Measurements from ENCODE around the gene FBXL15. TPM values are rescaled to one million over a fixed set of nuclear protein-coding genes. Genes with fewer than 3 reads are reported as not detected.

Gene FBXL15
- total RNA-seq, 2 experiments from 2014 or later = 14.1 to 15.7 TPM

- H3K36me3 Mint-ChIP-seq (ENCODE audit: low read depth) = peaks cover 17% of the 10 kb centered on the region
- POLR2A ChIA-PET = no interaction called here
- H3K4me3 Mint-ChIP-seq = no peak overlapping the region
- no peak for DNase-seq
- no peak overlapping the region for H3K27ac Mint-ChIP-seq
- TF ChIP-seq, protein P1, sequence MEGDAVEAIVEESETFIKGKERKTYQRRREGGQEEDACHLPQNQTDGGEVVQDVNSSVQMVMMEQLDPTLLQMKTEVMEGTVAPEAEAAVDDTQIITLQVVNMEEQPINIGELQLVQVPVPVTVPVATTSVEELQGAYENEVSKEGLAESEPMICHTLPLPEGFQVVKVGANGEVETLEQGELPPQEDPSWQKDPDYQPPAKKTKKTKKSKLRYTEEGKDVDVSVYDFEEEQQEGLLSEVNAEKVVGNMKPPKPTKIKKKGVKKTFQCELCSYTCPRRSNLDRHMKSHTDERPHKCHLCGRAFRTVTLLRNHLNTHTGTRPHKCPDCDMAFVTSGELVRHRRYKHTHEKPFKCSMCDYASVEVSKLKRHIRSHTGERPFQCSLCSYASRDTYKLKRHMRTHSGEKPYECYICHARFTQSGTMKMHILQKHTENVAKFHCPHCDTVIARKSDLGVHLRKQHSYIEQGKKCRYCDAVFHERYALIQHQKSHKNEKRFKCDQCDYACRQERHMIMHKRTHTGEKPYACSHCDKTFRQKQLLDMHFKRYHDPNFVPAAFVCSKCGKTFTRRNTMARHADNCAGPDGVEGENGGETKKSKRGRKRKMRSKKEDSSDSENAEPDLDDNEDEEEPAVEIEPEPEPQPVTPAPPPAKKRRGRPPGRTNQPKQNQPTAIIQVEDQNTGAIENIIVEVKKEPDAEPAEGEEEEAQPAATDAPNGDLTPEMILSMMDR (IDR thresholded peaks at IDR 0.05) = no peak
- intact Hi-C loops (cut with micrococcal nuclease) = no loop called here
- ATAC-seq = no peak
- CTCF ChIA-PET = no interaction called here
- H3K9me3 Mint-ChIP-seq = no peaks in the 10 kb centered on the region
- no peaks in the 10 kb centered on the region for H3K27me3 Mint-ChIP-seq
- peaks cover 22% of the 10 kb centered on the region for H3K4me1 Mint-ChIP-seq (ENCODE audit: low read depth)
Measured at GRCh38 chr10:102458656-102459055, 38.0 kb downstream of the FBXL15 start.

- CTCF ChIA-PET = interaction anchor here (1.0 to 4.7 kb wide), 10 partner anchors 9 to 216 kb away, joined by 3 to 40 read pairs (median 6); partner anchors contain the start of genes C10orf95 and GBF1
- Mint-ChIP-seq H3K27ac (peak overlapping the region; percentile 80), H3K4me3 (peak overlapping the region; percentile 91), H3K4me1 (ENCODE audit: low read depth) (peaks cover 27% of the 10 kb centered on the region), H3K36me3 (ENCODE audit: low read depth) (peaks cover 8% of the 10 kb centered on the region), H3K27me3 (no peaks in the 10 kb centered on the region), H3K9me3 (no peaks in the 10 kb centered on the region)
- no peak for DNase-seq
- intact Hi-C loops (cut with micrococcal nuclease) = no loop called here
- TF ChIP-seq, protein P1 (IDR thresholded peaks at IDR 0.05) = no peak
- peak; percentile 28 for ATAC-seq
- POLR2A ChIA-PET = interaction anchor here (0.7 to 3.9 kb wide), 12 partner anchors 10 to 185 kb away, joined by 3 to 71 read pairs (median 5); partner anchors contain the start of genes ACTR1A, C10orf95 and CUEDC2
Measured at GRCh38 chr10:102460836-102461186, 40.2 kb downstream of the FBXL15 start.

GRCh38 chr10:102461187-102462054, 40.8 kb downstream of the FBXL15 start:
- peak; percentile 95 for DNase-seq
- TF ChIP-seq, protein P1 (IDR thresholded peaks at IDR 0.05) = no peak
- H3K36me3 Mint-ChIP-seq (ENCODE audit: low read depth) = peaks cover 5% of the 10 kb centered on the region
- H3K27me3 Mint-ChIP-seq = no peaks in the 10 kb centered on the region
- H3K4me1 Mint-ChIP-seq (ENCODE audit: low read depth) = peaks cover 27% of the 10 kb centered on the region
- intact Hi-C loops (cut with micrococcal nuclease) = no loop called here
- H3K27ac Mint-ChIP-seq = peak overlapping the region; percentile 80
- POLR2A ChIA-PET = interaction anchor here (0.7 to 3.9 kb wide), 16 partner anchors 10 to 185 kb away, joined by 3 to 71 read pairs (median 4); partner anchors contain the start of genes ACTR1A, C10orf95, CUEDC2 and FBXL15
- H3K9me3 Mint-ChIP-seq = no peaks in the 10 kb centered on the region
- peak overlapping the region; percentile 91 for H3K4me3 Mint-ChIP-seq
- CTCF ChIA-PET = interaction anchor here (0.7 to 4.7 kb wide), 19 partner anchors 10 to 234 kb away, joined by 3 to 40 read pairs (median 5); partner anchors contain the start of genes ACTR1A, C10orf95, FBXL15 and GBF1
- peak; percentile 96 for ATAC-seq

DNA sequence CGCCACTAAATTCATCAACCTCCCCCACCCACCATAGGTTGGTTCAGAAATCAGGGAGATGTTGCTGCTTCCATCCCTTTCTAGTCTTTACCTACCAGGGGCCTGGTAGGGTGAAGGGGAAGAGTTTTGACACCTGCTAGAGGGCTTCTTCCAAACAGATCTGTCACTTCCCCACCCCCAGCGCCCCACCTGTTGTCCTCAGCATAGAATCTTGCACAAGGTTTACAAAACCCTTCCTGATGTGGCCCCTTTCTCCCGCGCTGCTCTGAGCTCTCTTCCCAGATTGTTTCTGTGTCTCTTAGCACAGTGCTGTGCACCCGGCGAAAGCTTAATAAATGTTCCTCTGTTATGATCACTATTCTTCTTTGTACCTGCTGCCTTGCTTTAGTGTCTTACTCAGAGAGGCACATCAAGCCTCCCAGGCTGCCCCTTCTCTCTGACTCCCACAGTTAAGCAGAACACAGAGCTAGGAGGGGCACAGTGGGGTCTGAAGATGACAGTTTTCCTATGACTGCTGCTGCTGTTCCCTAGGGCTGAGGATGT, 41.9 kb downstream of the FBXL15 start:
- POLR2A ChIA-PET = interaction anchor here (0.9 to 3.9 kb wide), 8 partner anchors 9 to 303 kb away, joined by 3 to 71 read pairs (median 6); partner anchors contain the start of genes C10orf95 and FBXL15
- intact Hi-C loops (cut with micrococcal nuclease) = no loop called here
- Mint-ChIP-seq H3K9me3 (no peaks in the 10 kb centered on the region), H3K4me1 (ENCODE audit: low read depth) (peaks cover 27% of the 10 kb centered on the region), H3K36me3 (ENCODE audit: low read depth) (peaks cover 1% of the 10 kb centered on the region), H3K27ac (no peak overlapping the region), H3K4me3 (peak overlapping the region; percentile 91), H3K27me3 (no peaks in the 10 kb centered on the region)
- CTCF ChIA-PET = interaction anchor here (0.9 to 4.7 kb wide), 12 partner anchors 10 to 232 kb away, joined by 3 to 40 read pairs (median 7); partner anchors contain the start of genes ACTR1A and C10orf95
- no peak for DNase-seq
- ATAC-seq = no peak
- TF ChIP-seq, protein P1 (IDR thresholded peaks at IDR 0.05) = no peak

Measured in activated CD8-positive, alpha-beta T cell treated with anti-CD3 and anti-CD28 coated beads for 36 hours (primary cell).